ENCODE results near the gene MORN1.

GRCh38 chr1:2395245-2395644 is 3.9 kb upstream of the MORN1 start:
- no peak for TF ChIP-seq ESRRG (CRISPR knock-in tag; IDR thresholded peaks at IDR 0.05)
- no peak for TF ChIP-seq TCF4 (CRISPR knock-in tag; IDR thresholded peaks at IDR 0.05; ENCODE audit: borderline replicate concordance)
- TF ChIP-seq SNAI2 (CRISPR knock-in tag; IDR thresholded peaks at IDR 0.05): no peak
